Measurements from ENCODE around the gene SLC25A42.
"Not testable (repeated sequence)": the region's sequence is repeated elsewhere in the genome, so short reads cannot be mapped to it uniquely, and the experiment has no call there.

SLC25A42 gene

GRCh38 chr19:19135713-19136112 lies 71.9 kb downstream of the SLC25A42 start:
- not testable (repeated sequence) for DNase-seq (ENCODE audit: low read depth)

GRCh38 chr19:19137556-19138108 lies 73.8 kb downstream of the SLC25A42 start:
- DNase-seq (ENCODE audit: low read depth) = no peak

DNA sequence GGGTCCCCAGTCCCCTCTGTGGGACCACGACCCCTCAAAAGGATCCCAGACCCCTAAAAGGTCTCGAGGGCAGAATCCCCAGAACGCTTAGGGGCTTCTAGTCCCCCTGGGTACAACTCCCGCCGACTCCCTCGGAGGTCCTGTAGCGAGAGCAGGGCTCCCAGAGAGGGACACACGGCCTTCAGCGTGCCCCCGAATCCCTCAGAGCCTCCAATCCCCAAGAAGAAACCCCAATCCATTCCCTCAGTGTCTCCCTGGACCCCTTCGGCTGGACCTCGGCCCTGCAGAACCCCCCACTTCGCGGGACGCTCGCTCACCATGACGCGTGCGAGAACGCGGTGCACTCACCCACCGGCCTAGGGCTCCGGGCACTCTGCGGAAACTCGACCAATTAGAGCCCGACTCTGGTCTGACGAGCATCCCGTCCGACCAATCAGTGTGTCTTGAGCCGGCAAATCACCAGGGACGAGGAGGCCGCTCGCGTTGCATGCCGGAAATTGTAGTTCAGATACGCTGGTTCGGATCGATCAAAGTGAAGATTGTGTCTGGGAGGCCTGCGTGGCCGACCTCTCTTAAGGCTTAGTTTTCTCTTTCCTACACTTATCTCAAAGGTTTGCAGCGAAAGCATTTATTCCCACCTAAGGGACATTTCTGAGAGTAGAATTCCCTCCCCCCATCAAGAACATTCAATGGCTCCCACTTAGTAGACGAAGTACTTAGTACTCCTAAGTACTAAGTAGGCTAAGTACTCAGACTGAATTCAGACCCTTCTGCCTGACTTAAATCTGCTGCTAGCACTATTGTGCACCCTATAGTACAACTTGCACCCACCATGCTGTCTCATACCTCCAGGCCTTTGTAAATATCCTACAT lies 74.6 kb downstream of the SLC25A42 start, which contains the start of gene TMEM161A:
Gene TMEM161A, minus strand, starts transcription at position 370 of the 873 bp plus-strand sequence. Its CDS starts 50 bp downstream, at position 320.
- DNase-seq (ENCODE audit: low read depth) = peak; percentile 93

GRCh38 chr19:19139876-19140229 lies 76.1 kb downstream of the SLC25A42 start:
- no peak for DNase-seq (ENCODE audit: low read depth)

DNA sequence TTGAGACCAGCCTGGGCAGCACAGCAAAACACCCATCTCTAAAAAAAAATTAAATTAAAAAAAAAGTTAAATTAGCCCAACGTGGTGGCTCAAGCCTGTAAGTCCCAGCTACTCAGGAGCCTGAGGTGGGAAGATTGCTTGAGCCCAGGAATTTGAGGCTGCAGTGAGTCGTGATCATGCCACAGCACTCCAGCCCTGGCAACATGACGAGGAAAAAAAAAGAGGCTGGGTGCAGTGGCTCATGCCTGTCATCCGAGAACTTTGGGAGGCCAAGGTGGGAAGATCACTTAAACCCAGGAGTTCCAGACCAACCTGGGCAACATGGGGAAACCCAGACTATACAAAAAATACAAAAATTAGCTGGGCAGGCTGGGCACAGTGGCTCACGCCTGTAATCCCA lies 76.7 kb downstream of the SLC25A42 start:
- no peak for DNase-seq (ENCODE audit: low read depth)

DNA sequence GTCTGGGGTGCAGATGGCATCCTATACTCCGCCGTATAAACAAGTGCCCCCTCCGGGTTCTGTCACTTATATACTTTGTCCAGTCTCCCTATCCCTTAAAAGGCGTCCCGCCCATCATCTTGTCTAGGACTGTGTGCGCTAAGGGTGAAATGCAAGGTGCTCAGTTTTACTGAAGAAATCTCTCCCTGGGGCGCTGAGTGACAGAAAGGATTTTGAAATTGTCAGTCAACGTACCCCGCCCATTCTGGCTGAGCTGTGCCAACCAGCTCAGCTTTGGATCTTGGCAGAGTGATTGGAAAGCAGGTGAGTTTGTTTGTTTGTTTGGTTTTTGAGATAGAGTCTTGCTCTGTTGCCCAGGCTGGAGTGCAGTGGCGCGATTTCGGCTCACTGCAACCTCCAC lies 78.6 kb downstream of the SLC25A42 start:
- DNase-seq (ENCODE audit: low read depth) = no peak

DNA sequence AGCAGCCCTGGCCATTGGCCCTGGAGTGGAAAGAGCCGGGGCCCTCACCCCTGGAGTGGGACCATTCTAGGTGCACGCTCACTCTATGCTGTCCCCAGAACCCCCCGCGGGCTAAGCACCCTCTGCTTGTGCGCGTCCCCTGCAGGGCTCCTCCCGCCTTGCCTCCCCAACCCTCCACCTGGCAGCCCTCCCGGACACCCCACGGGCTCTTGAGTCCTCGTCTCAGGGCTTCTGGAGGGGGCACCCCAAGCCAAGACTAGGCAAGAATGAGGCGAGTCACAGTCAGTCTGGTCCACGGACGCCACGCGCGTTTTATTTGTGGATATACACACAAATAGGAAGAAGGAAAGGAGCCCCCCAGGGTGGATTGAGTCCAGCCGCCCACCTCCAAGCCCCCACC lies 81.5 kb downstream of the SLC25A42 start:
- DNase-seq (ENCODE audit: low read depth) = no peak

GRCh38 chr19:19145684-19146608 lies 82.2 kb downstream of the SLC25A42 start:
- peak; percentile 64 for DNase-seq (ENCODE audit: low read depth)

DNA sequence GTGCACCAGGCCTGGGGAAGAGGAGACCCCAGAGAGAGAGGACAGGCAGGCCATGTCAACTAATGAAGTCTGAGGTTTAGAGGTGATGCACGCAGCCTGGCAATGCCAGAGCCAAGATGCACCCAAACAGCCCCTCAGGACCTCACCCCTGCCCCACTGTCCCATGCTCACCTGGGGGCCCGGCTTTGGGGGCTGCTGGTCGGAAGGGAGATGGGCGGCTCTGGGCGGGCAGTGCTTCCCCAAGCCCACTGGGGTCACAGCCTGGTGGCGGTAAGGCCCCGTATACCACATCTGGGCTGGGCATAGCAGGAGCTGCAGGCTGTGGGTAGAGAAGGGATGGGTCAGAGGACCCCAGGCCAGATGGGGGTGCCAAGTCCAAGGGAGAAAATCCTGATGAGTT lies 83.1 kb downstream of the SLC25A42 start:
- no peak for DNase-seq (ENCODE audit: low read depth)

DNA sequence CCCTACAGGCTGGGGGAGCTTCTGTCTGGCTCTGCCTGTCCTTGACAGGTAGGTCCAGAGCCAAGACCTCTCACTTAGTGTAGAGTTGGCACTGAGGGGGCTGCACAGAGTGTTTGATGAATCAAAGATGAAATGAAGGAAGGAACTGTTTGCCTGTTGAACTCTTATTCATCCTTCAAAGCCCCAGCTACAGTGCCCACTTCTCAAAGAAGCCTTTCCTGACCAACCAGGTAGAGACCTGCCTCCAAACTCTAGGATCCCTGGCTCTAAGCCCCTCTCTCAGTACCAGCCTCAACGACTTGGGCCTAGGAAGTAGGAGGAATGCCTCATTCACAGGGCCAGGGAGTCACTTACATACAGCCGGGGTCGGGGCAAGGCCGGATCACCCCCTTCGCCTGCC lies 83.5 kb downstream of the SLC25A42 start:
- DNase-seq (ENCODE audit: low read depth) = no peak

DNA sequence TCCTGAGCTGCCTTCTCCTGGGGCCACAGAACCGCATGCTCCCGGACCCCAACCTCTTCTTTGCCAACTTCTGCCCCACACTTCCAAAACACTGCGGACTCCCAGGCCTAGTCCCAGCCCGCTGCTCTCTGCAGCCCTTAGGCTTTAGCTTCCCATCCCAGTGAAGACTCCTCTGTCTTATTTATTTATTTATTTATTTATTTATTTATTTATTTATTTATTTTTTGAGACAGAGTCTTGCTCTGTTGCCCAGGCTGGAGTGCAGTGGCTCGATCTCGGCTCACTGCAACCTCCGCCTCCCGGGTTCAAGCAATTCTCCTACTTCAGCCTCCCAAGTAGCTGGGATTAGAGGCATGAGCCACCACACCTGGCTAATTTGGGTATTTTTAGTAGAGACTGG lies 84.7 kb downstream of the SLC25A42 start:
- DNase-seq (ENCODE audit: low read depth) = not testable (repeated sequence)

- DNase-seq (ENCODE audit: low read depth) = no peak
These were observed 85.6 kb downstream of the SLC25A42 start for GRCh38 chr19:19149435-19149834.

DNA sequence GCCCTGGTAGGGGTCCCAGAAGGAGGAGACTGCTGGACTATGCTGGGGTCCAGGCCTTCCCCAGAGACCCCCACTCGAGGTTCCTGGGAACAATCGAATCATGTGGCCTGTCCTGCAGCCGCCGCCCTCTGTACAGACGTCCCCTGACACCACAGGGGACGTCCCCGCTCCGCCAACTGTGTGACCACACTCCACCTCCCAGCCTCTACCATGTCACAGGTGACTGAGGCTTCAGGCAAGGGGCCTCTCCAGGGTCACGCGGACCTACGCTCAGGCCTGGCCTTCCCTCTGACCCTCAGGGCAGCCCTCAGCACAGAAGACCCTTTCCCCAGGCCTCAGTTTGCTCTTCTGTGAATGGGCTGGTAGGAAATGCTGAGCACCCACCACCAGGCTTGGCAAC lies 87.6 kb downstream of the SLC25A42 start:
- no peak for DNase-seq (ENCODE audit: low read depth)

DNA sequence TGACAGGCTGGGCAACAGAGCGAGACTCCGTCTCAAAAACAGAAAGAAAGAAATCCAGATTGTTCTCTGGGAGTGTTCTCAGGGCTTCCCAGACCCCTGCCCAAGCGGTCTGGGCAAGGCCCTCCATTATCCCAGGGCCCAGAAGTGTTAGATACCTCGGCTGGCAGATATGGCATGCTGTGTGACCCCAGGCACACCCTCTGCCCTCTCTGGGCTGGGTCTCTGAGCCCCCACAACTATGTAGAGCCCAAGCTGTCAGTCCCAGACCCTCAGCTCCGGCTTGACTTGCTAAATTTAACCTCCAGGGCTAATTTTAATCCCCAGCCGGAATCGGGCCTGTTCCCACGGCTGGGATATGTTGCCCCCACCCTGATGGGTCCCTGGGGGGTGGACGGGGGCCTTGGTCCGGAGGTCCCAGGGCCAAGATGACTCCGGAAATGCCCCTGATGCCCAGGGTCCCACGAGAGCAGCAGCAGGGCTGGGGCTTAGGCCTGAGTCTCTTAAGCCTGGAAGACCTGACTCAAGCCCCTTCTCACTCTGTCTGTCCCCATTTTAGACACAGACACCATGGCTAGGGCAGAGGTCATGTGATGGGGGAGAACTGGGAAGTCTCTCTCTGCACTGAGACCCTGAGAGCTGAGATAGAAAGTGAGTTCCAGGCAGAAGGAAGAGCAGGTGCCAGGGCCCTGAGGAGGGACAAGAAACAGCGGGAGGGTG lies 89.0 kb downstream of the SLC25A42 start:
- DNase-seq (ENCODE audit: low read depth) = no peak

DNA sequence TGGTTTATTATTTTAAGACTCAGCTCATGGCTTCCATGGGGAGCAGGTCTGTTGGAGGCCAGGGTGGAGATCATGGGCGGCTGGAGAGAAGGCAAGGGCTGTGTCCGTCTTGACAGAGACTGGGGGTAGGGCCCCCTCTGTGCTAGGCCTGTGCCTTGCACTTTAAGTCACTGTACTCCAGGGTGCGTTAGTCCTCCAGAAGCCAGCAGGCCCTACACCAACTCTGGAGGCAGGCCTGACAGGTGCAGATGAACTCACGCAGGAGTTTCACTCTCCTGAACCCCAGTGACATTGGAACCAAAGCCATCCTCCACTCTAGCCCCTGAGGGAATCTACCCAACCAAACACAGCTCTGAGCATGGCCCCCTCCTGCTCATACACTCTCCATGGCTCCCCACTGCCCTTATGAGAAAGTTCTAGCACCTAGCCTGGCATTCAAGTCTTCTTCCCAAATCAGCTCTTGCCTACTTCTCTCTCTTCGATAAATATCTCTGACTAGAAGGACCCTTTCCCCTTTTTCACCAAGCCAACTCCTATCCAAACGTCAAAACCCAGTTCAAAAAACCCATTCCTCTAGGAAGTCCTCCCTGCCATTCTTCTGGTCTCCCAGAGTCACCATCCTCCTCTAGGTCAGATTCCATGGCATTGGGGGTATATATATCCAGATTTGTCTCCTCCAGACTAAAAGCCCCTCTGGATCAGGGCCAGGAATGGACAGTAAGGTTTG lies 91.1 kb downstream of the SLC25A42 start:
- no peak for DNase-seq (ENCODE audit: low read depth)

DNA sequence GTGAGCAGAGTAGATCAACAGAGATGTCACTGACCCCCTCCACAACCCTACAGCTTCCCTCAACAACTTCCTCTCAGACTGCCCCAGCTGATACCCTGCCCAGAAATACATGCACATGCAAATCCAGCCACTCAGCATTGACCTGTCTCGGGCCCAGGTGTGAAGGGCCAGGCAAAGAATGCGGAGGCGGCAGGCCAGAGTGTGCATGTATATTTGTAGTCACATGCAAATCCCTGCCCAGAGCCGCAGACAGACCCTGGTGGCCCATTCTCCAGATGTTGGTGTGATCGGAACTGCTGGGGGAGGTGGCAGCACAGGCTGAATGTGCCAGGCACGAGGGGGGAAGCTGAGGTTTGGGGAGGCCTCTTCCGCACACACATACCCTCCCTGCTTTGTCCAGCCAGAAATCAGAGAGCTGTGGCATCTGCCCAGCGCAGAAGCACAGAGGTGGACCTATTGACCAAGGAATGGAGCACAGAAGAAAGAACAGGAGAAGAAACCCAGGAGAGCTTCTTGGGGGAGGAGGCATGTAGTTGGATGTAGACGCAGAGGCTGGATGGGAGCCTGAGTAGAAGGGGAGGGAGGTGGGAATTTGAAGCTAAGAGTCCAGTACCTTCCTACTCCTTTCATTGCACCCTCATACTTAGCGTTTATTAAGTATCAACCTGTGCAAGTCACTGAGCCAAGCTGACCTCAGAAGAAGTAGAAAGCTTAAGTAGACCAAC lies 91.9 kb downstream of the SLC25A42 start:
- DNase-seq (ENCODE audit: low read depth) = no peak

DNA sequence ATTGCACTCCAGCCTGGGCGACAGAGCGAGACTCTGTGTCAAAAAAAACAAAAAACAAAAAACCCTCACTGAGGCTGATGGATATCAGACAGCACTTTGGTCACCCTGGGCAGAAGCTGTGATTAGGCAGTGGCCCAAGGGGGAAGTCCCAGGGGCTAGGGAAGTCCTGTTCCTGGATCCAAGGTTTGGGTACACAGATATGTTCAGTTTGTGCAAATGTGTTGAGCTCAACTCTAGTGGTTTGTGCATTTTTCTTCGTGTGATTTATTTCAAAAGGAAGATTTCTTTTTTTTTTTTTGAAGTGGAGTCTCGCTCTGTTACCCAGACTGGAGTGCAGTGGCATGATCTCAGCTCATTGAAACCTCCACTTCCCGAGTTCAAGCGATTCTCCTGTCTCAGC lies 94.0 kb downstream of the SLC25A42 start:
- DNase-seq (ENCODE audit: low read depth) = no peak

- DNase-seq (ENCODE audit: low read depth) = no peak
These were observed 95.7 kb downstream of the SLC25A42 start for GRCh38 chr19:19159534-19159933.

DNA sequence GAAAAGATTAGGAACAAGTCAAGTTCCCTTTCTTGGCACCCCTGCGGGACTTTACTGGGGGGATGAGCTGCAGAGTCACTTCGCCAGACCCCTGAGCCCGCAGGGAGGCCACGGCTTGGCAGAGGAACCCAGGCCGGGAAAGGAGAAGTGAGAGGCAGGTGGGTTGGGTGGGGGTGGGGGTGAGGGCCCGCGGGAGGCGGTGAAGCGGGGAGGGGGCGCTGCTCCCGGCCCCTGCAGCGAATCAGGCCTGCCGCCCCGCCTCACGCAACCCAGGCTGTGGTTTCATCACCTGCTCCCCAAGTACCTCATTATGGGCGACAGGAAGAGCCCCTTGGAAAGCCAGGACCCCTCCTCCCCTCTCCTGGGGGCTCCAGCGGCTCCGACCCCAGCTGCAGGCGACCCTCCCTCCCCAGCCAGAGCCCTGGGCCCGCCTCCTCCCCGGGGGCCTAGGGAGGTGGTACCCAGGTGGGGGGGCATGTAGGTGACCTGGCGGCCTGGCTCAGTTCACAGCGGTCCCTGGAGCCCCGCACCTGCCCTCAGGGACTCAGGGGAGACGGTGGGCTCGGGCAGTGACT lies 96.8 kb downstream of the SLC25A42 start:
- no peak for DNase-seq (ENCODE audit: low read depth)

GRCh38 chr19:19162495-19162894 lies 98.7 kb downstream of the SLC25A42 start:
- no peak for DNase-seq (ENCODE audit: low read depth)
